HCT116 (cell line): ENCODE measurements around the gene TECPR1. TPM values are rescaled to one million over a fixed set of nuclear protein-coding genes. Genes with fewer than 3 reads are reported as not detected.

ENCODE experiments used
- ATAC-seq: fragments of 200-7000 bp; cut with Tn5 transposase; 2 replicates; pipeline ENCODE4 v1.9.1; 2020; ENCODE audit warnings: mild to moderate bottlenecking, moderate library complexity
- BruUV-seq: library from RNA; stranded (reverse); fragments of 400-500 nt; replicated peaks from 2 replicates; lab custom pipeline; 2021; lab: Mats Ljungman, UMichigan
- CTCF ChIA-PET: fragments of 300-600 bp; sonication (Branson Sonifier 250); formaldehyde crosslinking; loops from one replicate; lab custom pipeline; 2021; ENCODE audit warnings: antibody characterized with exemption; lab: Charles Lee
- POLR2A ChIA-PET: fragments of 300-600, 350-600 bp; sonication (Branson Sonifier 250); formaldehyde crosslinking; loops from one replicate; lab custom pipeline; 2021; ENCODE audit warnings: antibody characterized with exemption; lab: Charles Lee
- RAD21 ChIA-PET, 2 experiments: fragments of 300-600 bp; sonication (Branson Sonifier 250); formaldehyde crosslinking; loops; one replicate each; lab custom pipeline; 2023; ENCODE audit warnings: low total read pairs in 2 of 2; ENCODE audit not compliant: uncharacterized antibody in 2 of 2, unreplicated experiment in 2 of 2, low non-redundant PET in 1 of 2; lab: Charles Lee
- DNase-seq: peaks from one replicate; pipeline ENCODE4 v3.0.0-alpha.2; 2010; ENCODE audit warnings: low read depth, low spot score
- H2AFZ ChIP-seq: fragments of 200-600 bp; shearing (Covaris generic), sonication (generic); 2 replicates; pipeline ENCODE4 v1.6.1; 2017; ENCODE audit warnings: low read depth, mixed run types, mixed read lengths, antibody characterized with exemption, low read length; ENCODE audit not compliant: poor library complexity, severe bottlenecking
- H3K27ac ChIP-seq: 2 replicates; pipeline ENCODE4 v1.5.1; 2012; ENCODE audit warnings: low read depth, low read length
- H3K27me3 ChIP-seq: fragments of 200-600 bp; sonication (generic); 2 replicates; pipeline ENCODE4 v1.6.1; 2016; ENCODE audit warnings: mixed run types, low read length, mixed read lengths; ENCODE audit not compliant: insufficient read depth
- H3K36me3 ChIP-seq, 2 experiments: fragments of 200-500 bp in 1 of 2; fragments of 200-600 bp in 1 of 2; sonication (Bioruptor generic) in 1 of 2; sonication (generic) in 1 of 2; 2 replicates each; pipeline versions ENCODE4 v1.5.1 to v1.6.1; 2014 to 2016; ENCODE audit warnings: low read length in 2 of 2, inconsistent platforms in 1 of 2, mixed read lengths in 1 of 2, mixed run types in 1 of 2; ENCODE audit not compliant: insufficient read depth in 2 of 2, control insufficient read depth in 1 of 2
- H3K4me1 ChIP-seq, 2 experiments: fragments of 200-600 bp in 1 of 2; sonication (generic) in 1 of 2; 2 replicates each; pipeline versions ENCODE4 v1.5.1 to v1.6.1; 2012 to 2017; ENCODE audit warnings: low read length in 2 of 2, inconsistent platforms in 1 of 2, mild to moderate bottlenecking in 1 of 2, mixed read lengths in 1 of 2, mixed run types in 1 of 2, moderate library complexity in 1 of 2; ENCODE audit not compliant: insufficient read depth in 2 of 2, control insufficient read depth in 1 of 2
- H3K4me2 ChIP-seq: fragments of 200-600 bp; sonication (generic); 2 replicates; pipeline ENCODE4 v1.6.1; 2017; ENCODE audit warnings: mixed run types, low read length, mixed read lengths
- H3K4me3 ChIP-seq, 2 experiments: fragments of 200-600 bp in 1 of 2; sonication (generic) in 1 of 2; replicated peaks in 1 of 2; 2 replicates each; pipeline ENCODE4 v1.5.1; 2011 to 2016; ENCODE audit warnings: low read length in 2 of 2, control low read depth in 1 of 2, low read depth in 1 of 2, mild to moderate bottlenecking in 1 of 2, mixed read lengths in 1 of 2, mixed run types in 1 of 2
- H3K79me2 ChIP-seq: fragments of 200-600 bp; sonication (generic); 2 replicates; pipeline ENCODE4 v1.6.1; 2017; ENCODE audit warnings: mild to moderate bottlenecking, mixed run types, low read length, moderate library complexity, mixed read lengths; ENCODE audit not compliant: insufficient read depth
- H3K9ac ChIP-seq: fragments of 200-600 bp; sonication (generic); 2 replicates; pipeline ENCODE4 v1.6.1; 2016; ENCODE audit warnings: low read length, mixed read lengths
- H3K9me2 ChIP-seq: fragments of 200-600 bp; sonication (generic), shearing (Covaris generic); 2 replicates; pipeline ENCODE4 v1.6.1; 2017; ENCODE audit warnings: mixed run types, mild to moderate bottlenecking, moderate library complexity; ENCODE audit not compliant: insufficient read depth
- H3K9me3 ChIP-seq, 2 experiments: fragments of 200-500 bp in 1 of 2; fragments of 200-600 bp in 1 of 2; sonication (Bioruptor generic) in 1 of 2; sonication (generic) in 1 of 2; 2 replicates each; pipeline ENCODE4 v1.6.1; 2014 to 2017; ENCODE audit warnings: low read length in 2 of 2, mixed read lengths in 2 of 2, inconsistent platforms in 1 of 2, low read depth in 1 of 2, mild to moderate bottlenecking in 1 of 2, mixed run types in 1 of 2, moderate library complexity in 1 of 2; ENCODE audit not compliant: control insufficient read depth in 1 of 2, insufficient read depth in 1 of 2
- H4K20me1 ChIP-seq: fragments of 200-600 bp; sonication (generic), shearing (Covaris generic); 2 replicates; pipeline ENCODE4 v1.6.1; 2017; ENCODE audit warnings: mixed run types, mild to moderate bottlenecking, moderate library complexity; ENCODE audit not compliant: insufficient read depth
- CBX3 ChIP-seq: IDR thresholded peaks from 2 replicates; pipeline ENCODE4 v1.6.1; 2012; ENCODE audit warnings: low read depth
- CEBPB ChIP-seq: IDR thresholded peaks from 2 replicates; pipeline ENCODE4 v1.6.1; 2012; ENCODE audit warnings: low read depth
- EGR1 ChIP-seq: IDR thresholded peaks from 2 replicates; pipeline ENCODE4 v1.6.1; 2012; ENCODE audit warnings: low read depth
- ELF1 ChIP-seq: IDR thresholded peaks from 2 replicates; pipeline ENCODE4 v1.6.1; 2012; ENCODE audit warnings: low read depth, borderline replicate concordance
- EZH2 ChIP-seq: fragments of 200-600 bp; sonication (generic); IDR thresholded peaks from 2 replicates; pipeline ENCODE4 v1.6.1; 2017; ENCODE audit warnings: antibody characterized with exemption, mixed run types
- EZH2phosphoT487 ChIP-seq: fragments of 200-600 bp; IDR thresholded peaks from 2 replicates; pipeline ENCODE4 v1.6.1; 2018; ENCODE audit warnings: antibody characterized with exemption, borderline replicate concordance
- FOSL1 ChIP-seq: IDR thresholded peaks from 2 replicates; pipeline ENCODE4 v1.6.1; 2012; ENCODE audit warnings: low read depth
- JUND ChIP-seq: IDR thresholded peaks from 2 replicates; pipeline ENCODE4 v1.6.1; 2012
- MAX ChIP-seq: IDR thresholded peaks from 2 replicates; pipeline ENCODE4 v1.6.1; 2012
- POLR2A ChIP-seq: IDR thresholded peaks from 2 replicates; pipeline ENCODE4 v1.7.0; 2011; ENCODE audit warnings: borderline replicate concordance; ENCODE audit not compliant: insufficient read depth, insufficient read length; ENCODE audit errors: extremely low read depth
- RAD21 ChIP-seq: IDR thresholded peaks from 2 replicates; pipeline ENCODE4 v1.6.1; 2012; ENCODE audit warnings: low read depth, mild to moderate bottlenecking
- REST ChIP-seq: IDR thresholded peaks from 2 replicates; pipeline ENCODE4 v1.6.1; 2012; ENCODE audit warnings: low read depth
- SIN3A ChIP-seq: IDR thresholded peaks from 2 replicates; pipeline ENCODE4 v1.6.1; 2012; ENCODE audit warnings: low read depth
- SP1 ChIP-seq: IDR thresholded peaks from 2 replicates; pipeline ENCODE4 v1.6.1; 2012; ENCODE audit warnings: low read depth
- YY1 ChIP-seq: IDR thresholded peaks from 2 replicates; pipeline ENCODE4 v1.6.1; 2011; ENCODE audit warnings: low read length, low read depth, moderate library complexity, mild to moderate bottlenecking; ENCODE audit not compliant: insufficient replicate concordance; ENCODE audit errors: extremely low read depth
- ZFX ChIP-seq: fragments of 450-650 bp; IDR thresholded peaks from 2 replicates; pipeline ENCODE4 v1.6.1; 2017
- intact Hi-C: fragments of 100-400 bp; cut with micrococcal nuclease; formaldehyde crosslinking; loops from 2 replicates; pipeline ENCODE4 v1.10.0; 2022
- total RNA-seq: library from RNA; stranded (reverse); gene quantifications from one replicate; pipeline ENCODE4 v1.2.1, GENCODE V29; 2021; ENCODE audit not compliant: unreplicated experiment
- TF ChIP-seq, protein P1 (sequence below): IDR thresholded peaks from 2 replicates; pipeline ENCODE4 v1.6.1; 2012
- TF ChIP-seq, protein P2 (sequence below), 3 experiments: fragments of 200-600 bp in 1 of 3; sonication (generic) in 1 of 3; IDR thresholded peaks in 2 of 3; conservative IDR thresholded peaks in 1 of 3; 2 replicates each; pipeline ENCODE4 v1.5.1; 2012 to 2017; ENCODE audit warnings: low read depth in 2 of 3, low read length in 2 of 3, antibody characterized with exemption in 1 of 3, borderline replicate concordance in 1 of 3, control low read depth in 1 of 3, mild to moderate bottlenecking in 1 of 3, mixed read lengths in 1 of 3, mixed run types in 1 of 3, moderate library complexity in 1 of 3; ENCODE audit not compliant: insufficient read depth in 1 of 3

TECPR1 gene
- total RNA-seq, 1 experiment from 2014 or later, result 19.9 TPM

- TF ChIP-seq SP1 (no peak), YY1 (no peak), EZH2phosphoT487 (no peak), ZFX (no peak), CEBPB (no peak), FOSL1 (no peak), RAD21 (no peak)
- TF ChIP-seq, protein P1, sequence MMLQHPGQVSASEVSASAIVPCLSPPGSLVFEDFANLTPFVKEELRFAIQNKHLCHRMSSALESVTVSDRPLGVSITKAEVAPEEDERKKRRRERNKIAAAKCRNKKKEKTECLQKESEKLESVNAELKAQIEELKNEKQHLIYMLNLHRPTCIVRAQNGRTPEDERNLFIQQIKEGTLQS, result no peak
These were observed 27.9 kb downstream of the TECPR1 start (continued) for GRCh38 chr7:98223898-98224700.

GRCh38 chr7:98223351-98223897 is 28.6 kb downstream of the TECPR1 start:
- POLR2A ChIA-PET, result no interaction called here
- no TSS peak for BruUV-seq
- RAD21 ChIA-PET, result no interaction called here
- TF ChIP-seq FOSL1, result no peak
- TF ChIP-seq, protein P2, sequence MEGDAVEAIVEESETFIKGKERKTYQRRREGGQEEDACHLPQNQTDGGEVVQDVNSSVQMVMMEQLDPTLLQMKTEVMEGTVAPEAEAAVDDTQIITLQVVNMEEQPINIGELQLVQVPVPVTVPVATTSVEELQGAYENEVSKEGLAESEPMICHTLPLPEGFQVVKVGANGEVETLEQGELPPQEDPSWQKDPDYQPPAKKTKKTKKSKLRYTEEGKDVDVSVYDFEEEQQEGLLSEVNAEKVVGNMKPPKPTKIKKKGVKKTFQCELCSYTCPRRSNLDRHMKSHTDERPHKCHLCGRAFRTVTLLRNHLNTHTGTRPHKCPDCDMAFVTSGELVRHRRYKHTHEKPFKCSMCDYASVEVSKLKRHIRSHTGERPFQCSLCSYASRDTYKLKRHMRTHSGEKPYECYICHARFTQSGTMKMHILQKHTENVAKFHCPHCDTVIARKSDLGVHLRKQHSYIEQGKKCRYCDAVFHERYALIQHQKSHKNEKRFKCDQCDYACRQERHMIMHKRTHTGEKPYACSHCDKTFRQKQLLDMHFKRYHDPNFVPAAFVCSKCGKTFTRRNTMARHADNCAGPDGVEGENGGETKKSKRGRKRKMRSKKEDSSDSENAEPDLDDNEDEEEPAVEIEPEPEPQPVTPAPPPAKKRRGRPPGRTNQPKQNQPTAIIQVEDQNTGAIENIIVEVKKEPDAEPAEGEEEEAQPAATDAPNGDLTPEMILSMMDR (IDR thresholded peaks at IDR 0.05 in 2 of 3, conservative IDR thresholded peaks at IDR 0.05 in 1 of 3; ENCODE audit: borderline replicate concordance in 1 of 3, insufficient read depth in 1 of 3, low read depth in 2 of 3, low read length in 2 of 3), result no peak
- TF ChIP-seq POLR2A, result no peak
- no peak for TF ChIP-seq EZH2
- TF ChIP-seq ZFX, result no peak
- no peak for TF ChIP-seq SIN3A
- no peak for TF ChIP-seq RAD21
- TF ChIP-seq REST, result no peak
- no peak for TF ChIP-seq YY1
- TF ChIP-seq CBX3, result no peak
- TF ChIP-seq EGR1, result no peak
- no peak for TF ChIP-seq MAX
- no peak for TF ChIP-seq ELF1
- no peak for TF ChIP-seq JUND
- TF ChIP-seq, protein P1, result no peak

More at GRCh38 chr7:98223351-98223897, 28.6 kb downstream of the TECPR1 start:
- no peaks in the 10 kb centered on the region for H3K79me2 ChIP-seq
- no peak overlapping the region for H3K9ac ChIP-seq
- no peak overlapping the region for H3K4me2 ChIP-seq
- H3K9me3 ChIP-seq, result no peaks in the 10 kb centered on the region
- CTCF ChIA-PET, result no interaction called here
- H4K20me1 ChIP-seq, result no peaks in the 10 kb centered on the region
- DNase-seq (no peak), ATAC-seq (no peak)
- no peaks in the 10 kb centered on the region for H3K27me3 ChIP-seq
- H3K4me1 ChIP-seq, result no peaks in the 10 kb centered on the region
- no peaks in the 10 kb centered on the region for H3K36me3 ChIP-seq
- no peak overlapping the region for H2AFZ ChIP-seq
- intact Hi-C loops, result no loop called here
- H3K4me3 ChIP-seq, result no peak overlapping the region
- H3K27ac ChIP-seq, result no peak overlapping the region
- H3K9me2 ChIP-seq, result no peaks in the 10 kb centered on the region
